GM23338 (cell line): Measurements from ENCODE around the gene RPS2. TPM values are rescaled to one million over a fixed set of nuclear protein-coding genes. Genes with fewer than 3 reads are reported as not detected.

Experiments
- ATAC-seq: fragments of 200-7000 bp; cut with Tn5 transposase; 3 replicates; pipeline ENCODE4 v1.9.1; 2020
- DNase-seq: peaks from one replicate; pipeline ENCODE4 v3.0.0-alpha.2; 2015; ENCODE audit warnings: low spot score
- H2AFZ ChIP-seq: fragments of 200-600 bp; sonication (generic); 2 replicates; pipeline ENCODE4 v1.8.0; 2016; ENCODE audit warnings: antibody characterized with exemption, mild to moderate bottlenecking, moderate library complexity
- H3F3A ChIP-seq: fragments of 200-600 bp; sonication (generic); replicated peaks from 2 replicates; pipeline ENCODE4 v1.8.0; 2017; ENCODE audit warnings: antibody characterized with exemption, mixed run types, low read depth
- H3K27ac ChIP-seq: fragments of 200-600 bp; sonication (generic); 2 replicates; pipeline ENCODE4 v1.6.1; 2016; ENCODE audit warnings: low read depth
- H3K27me3 ChIP-seq: fragments of 200-600 bp; sonication (generic); 2 replicates; pipeline ENCODE4 v1.8.0; 2016; ENCODE audit warnings: mild to moderate bottlenecking, mixed run types, moderate library complexity; ENCODE audit not compliant: insufficient read depth
- H3K36me3 ChIP-seq: fragments of 200-600 bp; sonication (generic); 2 replicates; pipeline ENCODE4 v1.8.0; 2016; ENCODE audit warnings: mild to moderate bottlenecking; ENCODE audit not compliant: insufficient read depth
- H3K4me1 ChIP-seq: fragments of 200-600 bp; sonication (generic); 2 replicates; pipeline ENCODE4 v1.8.0; 2016; ENCODE audit warnings: mild to moderate bottlenecking, moderate library complexity; ENCODE audit not compliant: insufficient read depth
- H3K4me2 ChIP-seq: fragments of 200-600 bp; sonication (generic); 2 replicates; pipeline ENCODE4 v1.7.1; 2017; ENCODE audit warnings: mixed run types
- H3K4me3 ChIP-seq: fragments of 200-600 bp; sonication (generic); 2 replicates; pipeline ENCODE4 v1.6.1; 2016; ENCODE audit warnings: mixed run types
- H3K79me2 ChIP-seq: fragments of 200-600 bp; sonication (generic); replicated peaks from 2 replicates; pipeline ENCODE4 v1.8.0; 2017; ENCODE audit warnings: mild to moderate bottlenecking; ENCODE audit not compliant: insufficient read depth
- H3K9me2 ChIP-seq: fragments of 200-600 bp; sonication (generic); 2 replicates; pipeline ENCODE4 v1.8.0; 2017; ENCODE audit not compliant: insufficient read depth
- H4K20me1 ChIP-seq: fragments of 200-600 bp; sonication (generic); replicated peaks from 2 replicates; pipeline ENCODE4 v1.8.0; 2017; ENCODE audit warnings: mild to moderate bottlenecking; ENCODE audit not compliant: insufficient read depth
- H3K27ac Mint-ChIP-seq: 2 replicates; pipeline ENCODE4 v1.8.0; 2020; ENCODE audit warnings: inconsistent platforms, mild to moderate bottlenecking, moderate library complexity, mixed read lengths
- H3K27me3 Mint-ChIP-seq: 3 replicates; pipeline ENCODE4 v1.8.0; 2022; ENCODE audit warnings: low read depth, mild to moderate bottlenecking, moderate library complexity, mixed read lengths, inconsistent platforms; ENCODE audit not compliant: insufficient read depth, poor library complexity
- H3K36me3 Mint-ChIP-seq: 3 replicates; pipeline ENCODE4 v1.8.0; 2021; ENCODE audit warnings: low read depth, mild to moderate bottlenecking, inconsistent platforms, moderate library complexity, mixed read lengths
- H3K4me1 Mint-ChIP-seq: 3 replicates; pipeline ENCODE4 v1.8.0; 2020; ENCODE audit warnings: mild to moderate bottlenecking, inconsistent platforms, mixed read lengths
- H3K4me3 Mint-ChIP-seq: 3 replicates; pipeline ENCODE4 v1.8.0; 2021; ENCODE audit warnings: moderate library complexity, mild to moderate bottlenecking, inconsistent platforms, mixed read lengths
- H3K9me3 Mint-ChIP-seq: 3 replicates; pipeline ENCODE4 v1.8.0; 2020; ENCODE audit warnings: moderate library complexity, mild to moderate bottlenecking, inconsistent platforms, mixed read lengths
- CREB1 ChIP-seq: fragments of 250-450 bp; sonication (Bioruptor Pico); IDR thresholded peaks from 2 replicates; pipeline ENCODE4 v1.5.0; 2020; ENCODE audit warnings: low read depth, mild to moderate bottlenecking, moderate library complexity
- JUNB ChIP-seq: IDR thresholded peaks from one replicate; pipeline ENCODE4 v1.6.1; 2016; ENCODE audit warnings: antibody characterized with exemption; ENCODE audit not compliant: unreplicated experiment
- POLR2AphosphoS5 ChIP-seq: IDR thresholded peaks from 2 replicates; pipeline ENCODE4 v1.6.1; 2016; ENCODE audit warnings: antibody characterized with exemption, low read depth
- ZNF114 ChIP-seq: fragments of 250-450 bp; sonication (Bioruptor Pico); IDR thresholded peaks from 2 replicates; pipeline ENCODE4 v1.5.0; 2020; ENCODE audit warnings: mild to moderate bottlenecking, moderate library complexity
- polyA plus RNA-seq: library from polyadenylated mRNA; unstranded; fragments of >200 nt; fragmentation: Nextera tagmentation; extraction: Ambion mirVana; gene quantifications from 2 replicates; pipeline ENCODE4 v1.2.1, GENCODE V29; 2016
- total RNA-seq: library from RNA; depleted of rRNA; stranded (reverse); fragments of >200 nt; shearing (Covaris generic); gene quantifications from 2 replicates; pipeline ENCODE4 v1.2.3, GENCODE V29; 2014
- TF ChIP-seq, protein P1 (sequence below), 2 experiments: fragments of 200-600 bp in 1 of 2; sonication (generic) in 1 of 2; conservative IDR thresholded peaks; 2 replicates each; pipeline versions ENCODE4 v1.5.1 to v1.6.1; 2016 to 2017; ENCODE audit warnings: antibody characterized with exemption in 2 of 2, low read depth in 2 of 2, mild to moderate bottlenecking in 2 of 2, moderate library complexity in 1 of 2
- TF ChIP-seq, protein P2 (sequence below): IDR thresholded peaks from 2 replicates; pipeline ENCODE4 v1.6.1; 2016; ENCODE audit warnings: antibody characterized with exemption
- TF ChIP-seq, protein P3 (sequence below): IDR thresholded peaks from one replicate; pipeline ENCODE4 v1.6.1; 2018; ENCODE audit warnings: antibody characterized with exemption; ENCODE audit not compliant: unreplicated experiment

Gene RPS2
- total and polyA plus RNA-seq, 2 experiments from 2014 or later: 3,786 to 3,992 TPM

DNA sequence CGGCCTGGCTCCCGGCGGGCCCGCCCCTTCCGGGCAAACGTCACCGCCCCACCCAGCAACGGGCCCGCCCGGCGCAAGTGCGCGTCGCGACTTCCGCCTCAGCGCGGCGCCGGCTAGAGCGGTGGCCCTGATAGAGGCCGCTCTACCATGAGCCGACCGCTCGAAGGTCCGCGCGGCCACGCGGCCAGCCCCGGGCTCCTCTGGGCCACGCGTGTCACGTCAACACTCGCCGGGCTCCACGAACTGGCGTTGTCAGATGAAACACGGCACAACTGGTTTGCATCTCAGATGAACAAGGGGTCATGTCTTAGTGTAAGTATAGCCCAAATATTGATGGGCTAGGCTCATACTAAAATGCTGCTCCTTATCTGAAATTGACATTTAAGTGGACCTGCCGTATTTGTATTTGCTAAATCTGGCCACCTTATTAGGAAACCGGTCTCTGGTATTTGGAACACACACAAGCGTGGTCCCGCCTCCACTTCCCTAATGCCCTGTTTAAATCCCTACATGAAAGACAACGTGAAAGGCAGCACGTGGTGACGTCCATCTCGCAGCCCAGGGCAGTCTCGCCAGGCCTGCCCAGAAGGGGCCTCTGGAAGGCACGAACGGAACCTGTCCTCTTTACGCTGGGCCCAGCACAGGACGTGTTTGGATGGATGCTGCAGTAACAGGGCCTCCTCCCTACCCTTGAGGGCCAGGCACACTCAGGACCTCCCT, 45.3 kb upstream of the RPS2 start, which contains the start of gene ZNF598:
Gene ZNF598, minus strand, starts transcription at position 31 of the 720 bp plus-strand sequence.
- H3K27ac Mint-ChIP-seq: peak within 1 kb of the TSS; percentile 91
- H3K79me2 ChIP-seq: peaks cover 37% of the 10 kb centered on the region
- H4K20me1 ChIP-seq: peaks cover 31% of the 10 kb centered on the region
- peak within 1 kb of the TSS; percentile 91 for H3K4me3 Mint-ChIP-seq
- no peaks in the 10 kb centered on the region for H3K36me3 ChIP-seq
- H3K4me1 ChIP-seq: peaks cover 15% of the 10 kb centered on the region
- no peaks in the 10 kb centered on the region for H3K9me3 Mint-ChIP-seq
- peak; percentile 91 for DNase-seq
- peak within 1 kb of the TSS; percentile 85 for H3K27ac ChIP-seq
- peaks cover 30% of the 10 kb centered on the region for H3K4me1 Mint-ChIP-seq
- no peaks in the 10 kb centered on the region for H3K27me3 ChIP-seq
- H3K27me3 Mint-ChIP-seq: peaks cover 11% of the 10 kb centered on the region
- peaks cover 11% of the 10 kb centered on the region for H3K36me3 Mint-ChIP-seq
- peak within 1 kb of the TSS; percentile 91 for H3K4me3 ChIP-seq
- TF ChIP-seq, protein P1, sequence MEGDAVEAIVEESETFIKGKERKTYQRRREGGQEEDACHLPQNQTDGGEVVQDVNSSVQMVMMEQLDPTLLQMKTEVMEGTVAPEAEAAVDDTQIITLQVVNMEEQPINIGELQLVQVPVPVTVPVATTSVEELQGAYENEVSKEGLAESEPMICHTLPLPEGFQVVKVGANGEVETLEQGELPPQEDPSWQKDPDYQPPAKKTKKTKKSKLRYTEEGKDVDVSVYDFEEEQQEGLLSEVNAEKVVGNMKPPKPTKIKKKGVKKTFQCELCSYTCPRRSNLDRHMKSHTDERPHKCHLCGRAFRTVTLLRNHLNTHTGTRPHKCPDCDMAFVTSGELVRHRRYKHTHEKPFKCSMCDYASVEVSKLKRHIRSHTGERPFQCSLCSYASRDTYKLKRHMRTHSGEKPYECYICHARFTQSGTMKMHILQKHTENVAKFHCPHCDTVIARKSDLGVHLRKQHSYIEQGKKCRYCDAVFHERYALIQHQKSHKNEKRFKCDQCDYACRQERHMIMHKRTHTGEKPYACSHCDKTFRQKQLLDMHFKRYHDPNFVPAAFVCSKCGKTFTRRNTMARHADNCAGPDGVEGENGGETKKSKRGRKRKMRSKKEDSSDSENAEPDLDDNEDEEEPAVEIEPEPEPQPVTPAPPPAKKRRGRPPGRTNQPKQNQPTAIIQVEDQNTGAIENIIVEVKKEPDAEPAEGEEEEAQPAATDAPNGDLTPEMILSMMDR (conservative IDR thresholded peaks at IDR 0.05; ENCODE audit: low read depth in 2 of 2): no peak
- TF ChIP-seq, protein P2, sequence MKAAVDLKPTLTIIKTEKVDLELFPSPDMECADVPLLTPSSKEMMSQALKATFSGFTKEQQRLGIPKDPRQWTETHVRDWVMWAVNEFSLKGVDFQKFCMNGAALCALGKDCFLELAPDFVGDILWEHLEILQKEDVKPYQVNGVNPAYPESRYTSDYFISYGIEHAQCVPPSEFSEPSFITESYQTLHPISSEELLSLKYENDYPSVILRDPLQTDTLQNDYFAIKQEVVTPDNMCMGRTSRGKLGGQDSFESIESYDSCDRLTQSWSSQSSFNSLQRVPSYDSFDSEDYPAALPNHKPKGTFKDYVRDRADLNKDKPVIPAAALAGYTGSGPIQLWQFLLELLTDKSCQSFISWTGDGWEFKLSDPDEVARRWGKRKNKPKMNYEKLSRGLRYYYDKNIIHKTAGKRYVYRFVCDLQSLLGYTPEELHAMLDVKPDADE: peak; percentile 78
- TF ChIP-seq JUNB: no peak
- peak; percentile 88 for TF ChIP-seq CREB1 (CRISPR knock-in tag)
- TF ChIP-seq ZNF114 (CRISPR knock-in tag): no peak
- peak; percentile 54 for TF ChIP-seq POLR2AphosphoS5
- TF ChIP-seq, protein P3, sequence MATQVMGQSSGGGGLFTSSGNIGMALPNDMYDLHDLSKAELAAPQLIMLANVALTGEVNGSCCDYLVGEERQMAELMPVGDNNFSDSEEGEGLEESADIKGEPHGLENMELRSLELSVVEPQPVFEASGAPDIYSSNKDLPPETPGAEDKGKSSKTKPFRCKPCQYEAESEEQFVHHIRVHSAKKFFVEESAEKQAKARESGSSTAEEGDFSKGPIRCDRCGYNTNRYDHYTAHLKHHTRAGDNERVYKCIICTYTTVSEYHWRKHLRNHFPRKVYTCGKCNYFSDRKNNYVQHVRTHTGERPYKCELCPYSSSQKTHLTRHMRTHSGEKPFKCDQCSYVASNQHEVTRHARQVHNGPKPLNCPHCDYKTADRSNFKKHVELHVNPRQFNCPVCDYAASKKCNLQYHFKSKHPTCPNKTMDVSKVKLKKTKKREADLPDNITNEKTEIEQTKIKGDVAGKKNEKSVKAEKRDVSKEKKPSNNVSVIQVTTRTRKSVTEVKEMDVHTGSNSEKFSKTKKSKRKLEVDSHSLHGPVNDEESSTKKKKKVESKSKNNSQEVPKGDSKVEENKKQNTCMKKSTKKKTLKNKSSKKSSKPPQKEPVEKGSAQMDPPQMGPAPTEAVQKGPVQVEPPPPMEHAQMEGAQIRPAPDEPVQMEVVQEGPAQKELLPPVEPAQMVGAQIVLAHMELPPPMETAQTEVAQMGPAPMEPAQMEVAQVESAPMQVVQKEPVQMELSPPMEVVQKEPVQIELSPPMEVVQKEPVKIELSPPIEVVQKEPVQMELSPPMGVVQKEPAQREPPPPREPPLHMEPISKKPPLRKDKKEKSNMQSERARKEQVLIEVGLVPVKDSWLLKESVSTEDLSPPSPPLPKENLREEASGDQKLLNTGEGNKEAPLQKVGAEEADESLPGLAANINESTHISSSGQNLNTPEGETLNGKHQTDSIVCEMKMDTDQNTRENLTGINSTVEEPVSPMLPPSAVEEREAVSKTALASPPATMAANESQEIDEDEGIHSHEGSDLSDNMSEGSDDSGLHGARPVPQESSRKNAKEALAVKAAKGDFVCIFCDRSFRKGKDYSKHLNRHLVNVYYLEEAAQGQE: no peak
- peak; percentile 86 for ATAC-seq
- peak within 1 kb of the TSS; percentile 97 for H3K4me2 ChIP-seq
- no peaks in the 10 kb centered on the region for H3K9me2 ChIP-seq
- H3F3A ChIP-seq: peaks cover 14% of the 10 kb centered on the region; the same call in 1 of the 2 replicates
- H2AFZ ChIP-seq: peak within 1 kb of the TSS; percentile 92; the same call in 1 of the 2 replicates
